ENCODE data around the gene PHACTR2. TPM values are rescaled to one million over a fixed set of nuclear protein-coding genes. Genes with fewer than 3 reads are reported as not detected.

PHACTR2 gene
- total and polyA plus RNA-seq, 9 donors, result 9.8 to 76.2 (median 45.4) TPM

DNA sequence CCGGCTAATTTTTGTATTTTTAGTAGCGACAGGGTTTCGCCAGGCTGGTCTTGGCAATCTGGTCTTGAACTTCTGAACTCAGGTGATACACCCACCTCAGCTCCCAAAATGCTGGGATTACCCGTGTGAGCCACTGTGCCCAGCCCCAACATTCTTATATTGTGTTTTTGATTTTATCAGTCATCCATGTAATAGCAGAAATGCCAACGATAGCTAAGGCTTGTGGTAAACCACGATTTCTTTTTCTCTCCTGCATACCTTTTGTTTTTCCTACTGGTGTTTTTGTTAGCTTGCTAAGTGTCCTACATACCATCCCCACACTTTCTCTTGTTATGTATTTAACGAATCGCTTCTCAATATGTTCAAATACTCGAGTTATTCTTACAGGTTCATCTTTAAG, 12.1 kb downstream of the PHACTR2 start:
- Histone ChIP-seq H3K9me3 (no peaks in the 10 kb centered on the region), H3K27ac (no peak overlapping the region), H3K27me3 (no peaks in the 10 kb centered on the region), H3K4me1 (ENCODE audit: insufficient read depth) (peaks cover 7% of the 10 kb centered on the region), H3K36me3 (no peaks in the 10 kb centered on the region), H3K4me3 (no peak overlapping the region)
- TF ChIP-seq EP300 (IDR thresholded peaks at IDR 0.05), result no peak
- TF ChIP-seq POLR2A (IDR thresholded peaks at IDR 0.05), result no peak
- TF ChIP-seq, protein P1, sequence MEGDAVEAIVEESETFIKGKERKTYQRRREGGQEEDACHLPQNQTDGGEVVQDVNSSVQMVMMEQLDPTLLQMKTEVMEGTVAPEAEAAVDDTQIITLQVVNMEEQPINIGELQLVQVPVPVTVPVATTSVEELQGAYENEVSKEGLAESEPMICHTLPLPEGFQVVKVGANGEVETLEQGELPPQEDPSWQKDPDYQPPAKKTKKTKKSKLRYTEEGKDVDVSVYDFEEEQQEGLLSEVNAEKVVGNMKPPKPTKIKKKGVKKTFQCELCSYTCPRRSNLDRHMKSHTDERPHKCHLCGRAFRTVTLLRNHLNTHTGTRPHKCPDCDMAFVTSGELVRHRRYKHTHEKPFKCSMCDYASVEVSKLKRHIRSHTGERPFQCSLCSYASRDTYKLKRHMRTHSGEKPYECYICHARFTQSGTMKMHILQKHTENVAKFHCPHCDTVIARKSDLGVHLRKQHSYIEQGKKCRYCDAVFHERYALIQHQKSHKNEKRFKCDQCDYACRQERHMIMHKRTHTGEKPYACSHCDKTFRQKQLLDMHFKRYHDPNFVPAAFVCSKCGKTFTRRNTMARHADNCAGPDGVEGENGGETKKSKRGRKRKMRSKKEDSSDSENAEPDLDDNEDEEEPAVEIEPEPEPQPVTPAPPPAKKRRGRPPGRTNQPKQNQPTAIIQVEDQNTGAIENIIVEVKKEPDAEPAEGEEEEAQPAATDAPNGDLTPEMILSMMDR (IDR thresholded peaks at IDR 0.05), result no peak
- intact Hi-C loops (cut with DNase I), result no loop called here
- WGBS, 3 donors, result 90 to 93% (median 92%) methylated on average over 9 of the region's 9 CpGs
- no peak for DNase-seq

DNA sequence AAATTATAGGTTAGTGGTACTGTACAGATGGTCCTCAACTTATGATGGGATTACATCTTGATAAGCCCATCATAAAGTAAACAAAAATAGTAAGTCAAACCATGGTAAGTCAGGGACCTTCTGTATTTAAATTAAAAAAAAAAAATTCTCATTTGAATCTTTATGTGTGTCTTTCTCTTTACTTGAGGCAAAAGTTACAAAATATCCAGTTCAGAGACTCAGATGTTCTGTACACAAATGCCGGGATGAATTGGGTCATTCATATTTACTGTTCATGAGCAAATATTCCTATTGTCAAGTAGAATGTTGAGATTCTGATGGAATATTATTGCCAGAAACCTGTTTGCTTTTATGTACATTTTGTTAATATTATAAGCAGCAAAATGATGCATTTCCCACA, 13.4 kb downstream of the PHACTR2 start:
- Histone ChIP-seq H3K36me3 (no peaks in the 10 kb centered on the region), H3K4me1 (ENCODE audit: insufficient read depth) (peaks cover 7% of the 10 kb centered on the region), H3K27ac (no peak overlapping the region), H3K27me3 (no peaks in the 10 kb centered on the region), H3K4me3 (no peak overlapping the region), H3K9me3 (no peaks in the 10 kb centered on the region)
- WGBS, 3 donors, result 69 to 78% (median 74%) methylated on average over 1 of the region's 1 CpG
- intact Hi-C loops (cut with DNase I), result no loop called here
- TF ChIP-seq EP300 (IDR thresholded peaks at IDR 0.05) (no peak), POLR2A (IDR thresholded peaks at IDR 0.05) (no peak)
- TF ChIP-seq, protein P1 (IDR thresholded peaks at IDR 0.05), result no peak
- DNase-seq, result no peak

DNA sequence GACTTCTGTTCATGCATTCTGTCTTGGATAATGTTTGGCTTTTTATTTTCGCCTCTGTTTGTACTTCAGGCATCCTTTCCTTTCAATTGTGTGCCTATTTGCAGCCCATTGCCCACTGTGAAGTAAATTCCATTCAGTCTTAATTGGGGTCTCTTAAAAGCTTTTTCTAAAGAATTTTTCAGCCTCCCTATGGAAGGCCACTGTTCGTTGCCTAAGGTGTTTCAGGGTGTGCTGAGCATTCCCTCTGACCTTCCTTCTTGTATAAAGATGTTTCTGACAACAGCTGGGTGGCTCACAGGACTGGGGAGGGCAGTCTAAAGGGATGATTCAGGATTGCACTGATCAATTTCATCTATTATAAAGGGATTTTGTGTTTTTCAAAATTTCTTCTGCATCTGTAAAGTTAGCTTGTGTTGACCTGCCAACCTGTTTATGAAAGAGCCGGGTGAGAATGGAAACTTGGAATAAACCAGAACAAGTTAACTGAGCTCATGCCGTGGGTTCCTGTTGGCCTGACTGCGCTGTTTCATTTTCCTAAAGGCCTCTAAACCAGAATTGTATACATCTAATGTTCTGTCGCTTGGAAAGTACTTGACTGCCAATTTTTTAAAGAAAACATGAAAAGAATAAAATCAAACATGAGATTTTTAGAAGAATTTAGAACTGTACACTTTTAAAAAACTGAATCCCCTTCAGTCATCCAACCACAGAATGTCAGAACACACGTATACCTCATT, 14.3 kb downstream of the PHACTR2 start:
- Histone ChIP-seq H3K27ac (no peak overlapping the region), H3K4me1 (ENCODE audit: insufficient read depth) (peaks cover 2% of the 10 kb centered on the region), H3K4me3 (no peak overlapping the region), H3K9me3 (no peaks in the 10 kb centered on the region), H3K36me3 (no peaks in the 10 kb centered on the region), H3K27me3 (no peaks in the 10 kb centered on the region)
- no peak for DNase-seq
- intact Hi-C loops (cut with DNase I), result no loop called here
- no peak for TF ChIP-seq EP300 (IDR thresholded peaks at IDR 0.05)
- no peak for TF ChIP-seq POLR2A (IDR thresholded peaks at IDR 0.05)
- TF ChIP-seq, protein P1 (IDR thresholded peaks at IDR 0.05), result no peak
- WGBS, 3 donors, result 72 to 76% (median 74%) methylated on average over 7 of the region's 7 CpGs

DNA sequence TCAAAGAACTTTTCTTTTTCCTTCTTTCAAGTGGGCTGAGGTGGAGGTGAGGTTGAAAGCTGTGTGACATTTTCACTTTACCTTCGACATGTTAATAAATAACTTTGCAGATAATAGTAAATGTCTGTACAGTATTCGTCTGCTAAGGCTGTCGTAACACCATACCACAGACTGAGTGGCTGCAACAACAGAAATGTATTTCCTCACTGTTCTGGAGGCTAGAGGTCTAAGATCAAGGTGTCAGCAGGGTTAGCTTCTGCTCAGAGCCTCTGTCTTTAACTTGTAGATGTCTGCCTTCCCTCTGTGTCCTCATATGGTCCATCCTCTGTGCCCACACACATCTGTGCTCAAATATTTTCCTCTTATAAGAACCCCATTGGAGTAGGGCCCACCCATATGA, 14.9 kb downstream of the PHACTR2 start:
- 93 to 96% (median 93%) methylated on average over 3 of the region's 3 CpGs for WGBS, 3 donors
- intact Hi-C loops (cut with DNase I), result no loop called here
- H3K27ac ChIP-seq, result no peak overlapping the region

More for the DNA sequence above, 14.9 kb downstream of the PHACTR2 start:
- DNase-seq, result no peak
- Histone ChIP-seq H3K4me3 (no peak overlapping the region), H3K4me1 (ENCODE audit: insufficient read depth) (peaks cover 2% of the 10 kb centered on the region), H3K9me3 (no peaks in the 10 kb centered on the region), H3K36me3 (no peaks in the 10 kb centered on the region), H3K27me3 (no peaks in the 10 kb centered on the region)
- TF ChIP-seq, protein P1 (IDR thresholded peaks at IDR 0.05), result no peak
- no peak for TF ChIP-seq EP300 (IDR thresholded peaks at IDR 0.05)
- no peak for TF ChIP-seq POLR2A (IDR thresholded peaks at IDR 0.05)

Data from ovary (tissue), 9 donors.